Spleen (tissue), 7 donors: ENCODE measurements around the gene MCUB.

ENCODE experiments used
- CTCF ChIP-seq, 11 experiments: fragments of 200-600 bp in 7 of 11; fragments of 450-650 bp in 4 of 11; sonication (generic) in 4 of 11; IDR thresholded peaks in 8 of 11; conservative IDR thresholded peaks in 3 of 11; 1 replicate in 7 of 11; 2 replicates in 4 of 11; pipeline versions ENCODE4 v1.4.0 to v1.8.0; 2016 to 2021; ENCODE audit warnings: antibody characterized with exemption in 11 of 11, inconsistent platforms in 4 of 11, mild to moderate bottlenecking in 1 of 11
- POLR2A ChIP-seq, 3 donors: fragments of 450-650 bp; IDR thresholded peaks; one replicate each; pipeline ENCODE4 v1.5.1; 2017; ENCODE audit warnings: antibody characterized with exemption in 3 of 3, mild to moderate bottlenecking in 1 of 3
- POLR2AphosphoS5 ChIP-seq, 3 donors: sonication (generic); formaldehyde crosslinking; IDR thresholded peaks; one replicate each; pipeline ENCODE4 v1.5.1; 2017; ENCODE audit warnings: antibody characterized with exemption in 3 of 3
- donor health status: DM: no; HTN: no; CAD: no; lungs with moderate emphysema.
- donor health status: DM: no; HTN: no; CAD: no.
- donor health status: DM: no; HTN: no; CAD: no.

GRCh38 chr4:109614015-109614414, 54.0 kb downstream of the MCUB start:
- no peak for TF ChIP-seq CTCF (IDR thresholded peaks at IDR 0.05 in 8 of 11, conservative IDR thresholded peaks at IDR 0.05 in 3 of 11)
- TF ChIP-seq POLR2A (IDR thresholded peaks at IDR 0.05), result no peak
- no peak for TF ChIP-seq POLR2AphosphoS5 (IDR thresholded peaks at IDR 0.05)
